ENCODE results near the gene NCKAP5L. TPM values are rescaled to one million over a fixed set of nuclear protein-coding genes. Genes with fewer than 3 reads are reported as not detected.

Gene NCKAP5L
- total and polyA plus RNA-seq, 9 donors, result 2.5 to 27.3 (median 21.1) TPM

GRCh38 chr12:49762468-49762847 is 65.8 kb downstream of the NCKAP5L start:
- Histone ChIP-seq H3K36me3 (no peaks in the 10 kb centered on the region), H3K27ac (no peak overlapping the region), H3K4me1 (ENCODE audit: insufficient read depth) (no peaks in the 10 kb centered on the region), H3K27me3 (no peaks in the 10 kb centered on the region), H3K4me3 (no peak overlapping the region), H3K9me3 (no peaks in the 10 kb centered on the region)
- TF ChIP-seq CTCF (IDR thresholded peaks at IDR 0.05) (no peak), POLR2A (IDR thresholded peaks at IDR 0.05) (no peak), EP300 (IDR thresholded peaks at IDR 0.05) (no peak)
- WGBS, 3 donors, result 77 to 88% (median 87%) methylated on average over 5 of the region's 5 CpGs
- intact Hi-C loops (cut with DNase I), result no loop called here
- no peak for DNase-seq

DNA sequence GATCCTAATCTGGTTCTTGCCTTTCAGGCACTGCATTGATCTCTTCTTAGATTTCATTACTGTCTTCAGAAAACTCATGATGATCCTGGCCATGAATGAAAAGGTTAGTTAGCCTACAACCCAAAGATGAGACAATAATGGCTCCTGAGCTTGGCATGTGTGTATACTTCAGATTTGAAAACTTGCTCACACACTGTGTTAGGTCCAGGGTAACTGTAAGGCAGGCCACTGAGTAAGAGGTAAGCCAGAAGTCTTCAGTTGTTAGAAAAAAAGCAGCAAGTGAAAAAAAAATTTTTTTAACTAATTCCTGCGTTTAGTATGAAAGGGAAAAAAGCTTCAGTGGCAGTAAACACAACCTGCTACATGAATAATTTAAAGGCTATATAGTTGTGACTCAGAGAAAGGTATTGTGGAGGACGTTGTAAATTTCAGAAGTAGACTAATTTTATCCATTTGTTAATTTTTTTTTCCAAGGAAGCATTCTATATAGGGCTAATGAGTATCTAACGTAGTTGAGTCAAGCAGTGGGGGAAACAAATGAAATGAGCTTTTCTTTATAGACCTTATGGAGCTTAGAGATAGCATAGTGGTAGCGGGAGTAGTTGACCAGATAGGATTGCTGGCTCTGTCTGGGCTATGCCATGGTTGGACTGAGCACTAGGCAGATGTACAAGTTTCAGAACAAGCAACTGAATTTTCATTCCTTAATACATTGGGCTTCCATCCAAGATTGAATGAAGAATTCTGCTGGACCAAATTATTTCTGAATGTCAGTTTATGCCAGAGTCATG is 66.3 kb downstream of the NCKAP5L start:
- Histone ChIP-seq H3K27ac (no peak overlapping the region), H3K4me1 (ENCODE audit: insufficient read depth) (no peaks in the 10 kb centered on the region), H3K4me3 (no peak overlapping the region), H3K27me3 (no peaks in the 10 kb centered on the region), H3K9me3 (no peaks in the 10 kb centered on the region), H3K36me3 (no peaks in the 10 kb centered on the region)
- WGBS, 3 donors, result 77 to 80% (median 78%) methylated on average over 4 of the region's 4 CpGs
- intact Hi-C loops (cut with DNase I), result no loop called here
- no peak for TF ChIP-seq POLR2A (IDR thresholded peaks at IDR 0.05)
- TF ChIP-seq CTCF (IDR thresholded peaks at IDR 0.05), result no peak
- TF ChIP-seq EP300 (IDR thresholded peaks at IDR 0.05), result no peak
- DNase-seq, result no peak

DNA sequence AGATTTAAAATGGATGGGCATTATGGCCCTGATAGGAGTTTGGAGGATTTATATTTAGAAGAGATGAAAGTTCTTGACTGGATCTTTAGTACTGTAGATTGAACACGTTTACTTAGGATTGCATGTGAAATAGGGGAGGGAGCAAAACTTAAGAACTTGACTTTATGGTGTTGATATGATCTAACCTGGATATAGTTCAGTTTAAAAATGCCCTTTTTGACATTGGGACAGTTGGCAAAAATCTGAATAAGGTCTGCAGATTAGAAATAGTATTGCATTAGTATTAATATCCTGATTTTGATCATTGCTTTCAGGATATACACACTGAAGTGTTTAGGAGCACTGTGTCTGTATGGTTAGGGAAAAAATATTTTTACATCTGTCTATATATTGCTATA is 77.2 kb downstream of the NCKAP5L start:
- H3K4me1 ChIP-seq (ENCODE audit: insufficient read depth), result peaks cover 10% of the 10 kb centered on the region
- H3K9me3 ChIP-seq, result no peaks in the 10 kb centered on the region
- no peaks in the 10 kb centered on the region for H3K27me3 ChIP-seq
- no peak overlapping the region for H3K27ac ChIP-seq
- WGBS, 3 donors, result 30 to 40% (median 30%) methylated on average over 1 of the region's 1 CpG
- no peak overlapping the region for H3K4me3 ChIP-seq
- TF ChIP-seq CTCF (IDR thresholded peaks at IDR 0.05) (no peak), EP300 (IDR thresholded peaks at IDR 0.05) (no peak), POLR2A (IDR thresholded peaks at IDR 0.05) (no peak)
- DNase-seq, result no peak
- intact Hi-C loops (cut with DNase I), result no loop called here
- no peaks in the 10 kb centered on the region for H3K36me3 ChIP-seq

DNA sequence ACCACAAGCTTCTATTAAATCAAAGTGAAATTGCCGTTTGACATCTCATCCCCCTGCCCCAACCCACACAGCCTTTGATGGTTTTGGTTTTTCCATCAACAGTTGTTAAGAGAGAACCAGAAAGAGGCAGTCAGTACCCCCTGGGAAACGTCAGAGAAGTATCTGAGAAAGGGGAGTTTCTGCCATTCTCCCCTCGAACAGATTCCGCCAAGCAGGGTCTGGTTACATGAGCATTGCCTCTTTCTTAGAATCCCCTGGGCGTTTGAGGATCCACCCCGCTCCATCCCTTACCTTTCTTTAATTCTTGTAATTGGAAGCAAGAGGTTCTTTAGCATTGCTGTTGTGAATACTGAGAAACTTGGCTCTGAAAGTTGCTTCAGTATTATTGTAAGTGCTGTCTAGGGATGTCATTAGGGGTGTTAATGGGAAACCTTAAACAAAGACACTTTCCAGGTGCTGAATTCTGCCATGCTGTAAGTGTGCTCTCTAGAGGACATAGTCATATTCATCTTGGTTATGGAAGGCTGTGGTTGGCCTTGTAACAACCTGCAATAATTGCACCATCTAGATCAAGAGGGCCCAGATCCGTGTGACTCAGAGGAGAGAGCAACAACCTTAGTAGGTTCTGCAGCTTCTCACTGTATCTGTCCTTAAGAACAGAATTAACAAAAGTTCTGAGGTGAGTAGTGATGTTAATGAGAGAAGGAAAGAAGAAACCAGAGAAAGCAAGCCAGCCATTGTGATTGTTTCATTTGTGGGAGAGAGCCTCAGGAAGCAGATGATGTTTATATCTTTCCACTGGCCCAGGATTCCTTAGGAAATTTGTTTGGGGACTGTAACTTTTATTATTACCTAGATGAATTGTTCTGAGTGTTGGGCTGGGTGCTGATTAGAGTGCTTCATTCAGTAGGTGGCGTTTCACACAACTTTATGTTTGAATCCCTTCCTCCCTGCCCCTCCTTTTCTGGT is 77.9 kb downstream of the NCKAP5L start:
- Histone ChIP-seq H3K4me3 (no peak overlapping the region), H3K9me3 (no peaks in the 10 kb centered on the region), H3K27ac (no peak overlapping the region), H3K4me1 (ENCODE audit: insufficient read depth) (peaks cover 10% of the 10 kb centered on the region), H3K27me3 (no peaks in the 10 kb centered on the region), H3K36me3 (no peaks in the 10 kb centered on the region)
- TF ChIP-seq POLR2A (IDR thresholded peaks at IDR 0.05), result no peak
- no peak for TF ChIP-seq EP300 (IDR thresholded peaks at IDR 0.05)
- no peak for TF ChIP-seq CTCF (IDR thresholded peaks at IDR 0.05)
- DNase-seq, result no peak
- intact Hi-C loops (cut with DNase I), result no loop called here
- 66 to 70% (median 70%) methylated on average over 8 of the region's 8 CpGs for WGBS, 3 donors

Measured in ovary (tissue), 9 donors.